Breast epithelium (tissue), 4 donors: Measurements from ENCODE around the gene FSIP1. TPM values are rescaled to one million over a fixed set of nuclear protein-coding genes. Genes with fewer than 3 reads are reported as not detected.
A peak's percentile ranks its signal among the peaks of the same experiment; 100 is the strongest.

Experiments
- DNase-seq, 2 donors: peaks; one replicate each; pipeline ENCODE4 v3.0.0-alpha.2; 2019; ENCODE audit warnings: low spot score in 2 of 2
- H3K27ac ChIP-seq, 2 donors: fragments of 200-600 bp; sonication (generic) in 1 of 2; one replicate each; pipeline ENCODE4 v1.5.1; 2016 to 2019; ENCODE audit warnings: mild to moderate bottlenecking in 1 of 2
- H3K27me3 ChIP-seq, 2 donors: fragments of 200-600 bp; sonication (generic) in 1 of 2; one replicate each; pipeline versions ENCODE4 v1.5.1 to v1.6.0; 2017 to 2019; ENCODE audit warnings: control low read depth in 1 of 2, mild to moderate bottlenecking in 1 of 2
- H3K36me3 ChIP-seq: fragments of 200-600 bp; one replicate; pipeline ENCODE4 v1.5.1; 2019
- H3K4me1 ChIP-seq, 2 donors: fragments of 200-600 bp; sonication (generic); one replicate each; pipeline ENCODE4 v1.5.1; 2016 to 2019; ENCODE audit warnings: control low read depth in 1 of 2
- H3K4me3 ChIP-seq, 3 donors: fragments of 200-600 bp; sonication (generic); 1 replicate in 2 of 3; 2 replicates in 1 of 3; pipeline ENCODE4 v1.5.1; 2016 to 2019; ENCODE audit warnings: mild to moderate bottlenecking in 3 of 3, moderate library complexity in 2 of 3
- H3K9me3 ChIP-seq, 2 donors: fragments of 200-600 bp; sonication (generic) in 1 of 2; one replicate each; pipeline ENCODE4 v1.5.1; 2016 to 2019; ENCODE audit warnings: control low read depth in 1 of 2
- POLR2A ChIP-seq: fragments of 450-650 bp; IDR thresholded peaks from one replicate; pipeline ENCODE4 v1.6.1; 2016; ENCODE audit warnings: antibody characterized with exemption, mild to moderate bottlenecking, moderate library complexity
- POLR2AphosphoS5 ChIP-seq, 3 donors: sonication (generic); formaldehyde crosslinking; IDR thresholded peaks; one replicate each; pipeline ENCODE4 v1.6.1; 2017; ENCODE audit warnings: antibody characterized with exemption in 3 of 3
- intact Hi-C: fragments of 100-400 bp; cut with DNase I; formaldehyde crosslinking; loops from one replicate; pipeline ENCODE4 v1.15.1; 2023; ENCODE audit warnings: low total_unique reads
- total RNA-seq, 3 donors: library from RNA; depleted of rRNA; stranded (reverse); fragments of >200 nt; gene quantifications; one replicate each; pipeline ENCODE4 v1.1.0, GENCODE V29; 2016
- TF ChIP-seq, protein P1 (sequence below), 3 donors: fragments of 450-650 bp; IDR thresholded peaks; one replicate each; pipeline ENCODE4 v1.5.1; 2016 to 2017; ENCODE audit warnings: antibody characterized with exemption in 3 of 3, mild to moderate bottlenecking in 3 of 3, moderate library complexity in 3 of 3

Gene FSIP1
- total RNA-seq, 3 donors from 2014 or later: 0.32 to 23.3 (median 16.2) TPM

DNA sequence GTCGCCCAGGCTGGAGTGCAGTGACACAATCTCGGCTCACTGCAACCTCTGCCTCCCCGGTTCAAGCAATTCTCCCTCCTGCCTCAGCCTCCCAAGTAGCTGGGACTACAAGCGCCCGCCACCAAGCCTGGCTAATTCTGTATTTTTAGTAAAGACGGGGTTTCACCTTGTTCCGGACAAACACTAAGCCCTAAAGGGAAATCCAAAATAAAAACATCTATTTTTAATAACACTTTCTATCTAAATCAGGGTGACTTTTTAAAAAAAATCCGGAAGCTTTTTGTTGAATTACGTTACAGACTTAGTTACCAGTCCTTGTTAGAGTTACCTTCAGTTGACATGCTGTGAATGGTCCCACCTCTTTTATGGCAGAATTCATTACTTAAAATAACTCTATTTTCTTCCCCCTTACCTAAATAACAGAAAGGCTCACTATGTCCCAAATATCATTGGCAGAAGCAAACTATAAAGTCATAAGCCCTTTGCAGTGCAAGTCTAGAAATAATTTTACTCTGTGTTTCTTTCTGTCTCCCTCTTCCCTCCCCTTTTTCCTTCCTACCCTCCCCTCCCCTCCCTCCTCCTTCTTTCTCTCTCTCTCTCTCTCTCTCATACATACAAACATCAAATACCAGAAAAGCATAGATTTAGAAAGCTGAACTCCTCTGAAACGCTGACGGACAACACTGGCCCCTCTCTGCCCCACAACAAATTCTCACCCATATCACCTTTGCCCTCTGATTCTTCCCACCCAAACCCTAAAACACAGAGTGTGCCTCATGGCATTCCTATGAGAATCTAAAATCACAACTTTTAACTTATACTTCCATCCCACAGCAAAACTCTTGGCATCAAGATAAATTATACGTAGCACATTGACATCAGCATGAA, 183.4 kb downstream of the FSIP1 start:
- H3K27me3 ChIP-seq: no peaks in the 10 kb centered on the region
- intact Hi-C loops: no loop called here
- TF ChIP-seq, protein P1, sequence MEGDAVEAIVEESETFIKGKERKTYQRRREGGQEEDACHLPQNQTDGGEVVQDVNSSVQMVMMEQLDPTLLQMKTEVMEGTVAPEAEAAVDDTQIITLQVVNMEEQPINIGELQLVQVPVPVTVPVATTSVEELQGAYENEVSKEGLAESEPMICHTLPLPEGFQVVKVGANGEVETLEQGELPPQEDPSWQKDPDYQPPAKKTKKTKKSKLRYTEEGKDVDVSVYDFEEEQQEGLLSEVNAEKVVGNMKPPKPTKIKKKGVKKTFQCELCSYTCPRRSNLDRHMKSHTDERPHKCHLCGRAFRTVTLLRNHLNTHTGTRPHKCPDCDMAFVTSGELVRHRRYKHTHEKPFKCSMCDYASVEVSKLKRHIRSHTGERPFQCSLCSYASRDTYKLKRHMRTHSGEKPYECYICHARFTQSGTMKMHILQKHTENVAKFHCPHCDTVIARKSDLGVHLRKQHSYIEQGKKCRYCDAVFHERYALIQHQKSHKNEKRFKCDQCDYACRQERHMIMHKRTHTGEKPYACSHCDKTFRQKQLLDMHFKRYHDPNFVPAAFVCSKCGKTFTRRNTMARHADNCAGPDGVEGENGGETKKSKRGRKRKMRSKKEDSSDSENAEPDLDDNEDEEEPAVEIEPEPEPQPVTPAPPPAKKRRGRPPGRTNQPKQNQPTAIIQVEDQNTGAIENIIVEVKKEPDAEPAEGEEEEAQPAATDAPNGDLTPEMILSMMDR (IDR thresholded peaks at IDR 0.05): no peak
- TF ChIP-seq POLR2AphosphoS5 (IDR thresholded peaks at IDR 0.05) (no peak), POLR2A (no peak)

DNA sequence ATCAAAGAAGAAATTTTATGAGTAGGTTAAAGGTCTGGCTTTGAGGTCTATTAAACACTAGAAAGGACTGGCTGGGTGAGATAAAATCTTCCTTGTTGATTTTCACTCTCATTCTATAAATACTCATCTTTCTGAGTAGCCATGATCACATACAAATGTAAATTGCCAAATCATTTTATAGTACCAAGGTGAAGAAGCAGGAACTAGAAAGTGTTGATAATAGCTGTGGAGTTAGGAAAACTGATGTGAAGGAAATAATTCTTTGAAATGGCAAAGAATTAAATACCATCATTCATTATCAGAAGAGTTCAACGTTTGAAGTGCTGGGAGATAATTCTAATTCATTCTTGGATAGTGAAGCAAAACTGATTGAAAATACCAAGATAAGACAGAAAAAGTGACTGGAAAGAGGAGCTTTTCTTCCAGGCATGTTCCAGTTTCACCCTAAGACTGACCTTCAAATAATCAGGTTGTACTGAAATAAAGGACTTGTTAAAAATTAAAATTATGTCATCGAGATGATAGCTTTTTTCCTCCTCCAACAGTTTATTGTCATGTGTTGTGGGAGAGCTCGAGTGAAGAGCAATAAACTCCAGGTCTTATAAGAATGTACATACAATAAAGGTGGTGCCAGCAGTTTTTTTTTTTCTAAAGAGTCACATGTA, 184.3 kb downstream of the FSIP1 start:
- Histone ChIP-seq H3K4me1 (no peaks in the 10 kb centered on the region), H3K36me3 (no peaks in the 10 kb centered on the region), H3K9me3 (no peaks in the 10 kb centered on the region), H3K27me3 (no peaks in the 10 kb centered on the region), H3K4me3 (no peak overlapping the region), H3K27ac (no peak overlapping the region)
- no peak for DNase-seq
- no peak for TF ChIP-seq POLR2A
- no peak for TF ChIP-seq POLR2AphosphoS5 (IDR thresholded peaks at IDR 0.05)
- TF ChIP-seq, protein P1 (IDR thresholded peaks at IDR 0.05): no peak
- intact Hi-C loops: no loop called here

More for the DNA sequence above, 183.4 kb downstream of the FSIP1 start:
- H3K36me3 ChIP-seq: no peaks in the 10 kb centered on the region
- H3K4me3 ChIP-seq: no peak overlapping the region
- DNase-seq: no peak
- H3K9me3 ChIP-seq: no peaks in the 10 kb centered on the region
- H3K27ac ChIP-seq: no peak overlapping the region
- H3K4me1 ChIP-seq: no peaks in the 10 kb centered on the region

DNA sequence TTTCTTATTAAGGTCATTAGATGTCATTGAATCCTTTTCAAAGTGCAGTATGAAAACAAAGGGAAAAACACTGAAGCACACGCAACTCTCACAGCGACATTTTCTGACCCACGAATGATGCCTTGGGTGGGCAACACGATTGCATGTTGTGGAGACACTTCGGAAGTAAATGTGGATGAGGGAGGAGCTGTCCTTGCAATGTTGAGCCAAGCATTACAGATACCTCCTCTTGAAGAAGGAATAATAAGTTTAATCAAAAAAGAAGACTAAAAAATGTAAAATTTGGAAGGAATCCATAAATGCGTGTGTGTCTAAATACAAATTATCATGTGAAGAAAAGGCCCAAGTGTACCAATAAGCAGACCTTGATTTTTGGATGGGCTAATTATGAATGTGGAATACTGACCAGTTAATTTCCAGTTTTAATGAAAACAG, 184.9 kb downstream of the FSIP1 start:
- Histone ChIP-seq H3K36me3 (no peaks in the 10 kb centered on the region), H3K27ac (no peak overlapping the region), H3K4me1 (no peaks in the 10 kb centered on the region), H3K4me3 (no peak overlapping the region), H3K27me3 (no peaks in the 10 kb centered on the region), H3K9me3 (no peaks in the 10 kb centered on the region)
- TF ChIP-seq POLR2AphosphoS5 (IDR thresholded peaks at IDR 0.05): peak in 1 of 3 donors; percentile 59
- TF ChIP-seq, protein P1 (IDR thresholded peaks at IDR 0.05): no peak
- TF ChIP-seq POLR2A: no peak
- no peak for DNase-seq
- intact Hi-C loops: no loop called here

DNA sequence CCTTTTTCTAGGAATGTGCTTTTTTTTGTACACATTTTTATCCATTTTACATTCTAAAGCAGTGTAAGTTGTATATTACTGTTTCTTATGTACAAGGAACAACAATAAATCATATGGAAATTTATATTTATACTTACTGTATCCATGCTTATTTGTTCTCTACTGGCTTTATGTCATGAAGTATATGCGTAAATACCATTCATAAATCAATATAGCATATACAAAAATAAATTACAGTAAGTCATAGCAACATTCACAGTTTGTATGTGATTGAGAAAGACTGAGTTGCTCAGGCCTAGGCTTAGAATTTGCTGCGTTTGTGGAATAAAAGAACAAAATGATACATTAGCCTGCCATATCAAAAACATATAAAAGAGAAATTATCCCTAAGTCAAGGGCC, 185.3 kb downstream of the FSIP1 start:
- H3K27me3 ChIP-seq: no peaks in the 10 kb centered on the region
- no peak overlapping the region for H3K4me3 ChIP-seq
- intact Hi-C loops: no loop called here
- TF ChIP-seq POLR2AphosphoS5 (IDR thresholded peaks at IDR 0.05): no peak
- TF ChIP-seq, protein P1 (IDR thresholded peaks at IDR 0.05): no peak
- no peaks in the 10 kb centered on the region for H3K36me3 ChIP-seq
- no peak for DNase-seq
- H3K9me3 ChIP-seq: no peaks in the 10 kb centered on the region
- no peaks in the 10 kb centered on the region for H3K4me1 ChIP-seq
- no peak overlapping the region for H3K27ac ChIP-seq
